Measurements from ENCODE around the gene NUBP2.

The NUBP2 gene

GRCh38 chr16:1770328-1771187 is 12.2 kb upstream of the NUBP2 start:
- H3K36me3 ChIP-seq (ENCODE audit: control insufficient read depth, insufficient read depth, low read length), result peaks cover 30% of the 10 kb centered on the region

GRCh38 chr16:1771188-1771863 is 11.4 kb upstream of the NUBP2 start, which contains the start of gene NME3:
TSS of gene NME3 (minus strand) at chr16:1771543. CDS start at chr16:1771534, 9 bp downstream.
- peaks cover 29% of the 10 kb centered on the region for H3K36me3 ChIP-seq (ENCODE audit: control insufficient read depth, insufficient read depth, low read length)
- H3K9ac ChIP-seq (ENCODE audit: low read length), result peak within 1 kb of the TSS; percentile 40
- H3K4me1 ChIP-seq (ENCODE audit: control insufficient read depth, insufficient read depth, low read length), result peaks cover 12% of the 10 kb centered on the region
- peak within 1 kb of the TSS; percentile 92 for H3K4me3 ChIP-seq (ENCODE audit: low read length)
- no peaks in the 10 kb centered on the region for H3K27me3 ChIP-seq (ENCODE audit: control insufficient read depth, insufficient read depth, low read length)
- H3K27ac ChIP-seq (ENCODE audit: low read depth, low read length), result peak within 1 kb of the TSS; percentile 85

More at GRCh38 chr16:1770328-1771187, 12.2 kb upstream of the NUBP2 start:
- H3K27ac ChIP-seq (ENCODE audit: low read depth, low read length), result peak overlapping the region; percentile 75
- peak overlapping the region; percentile 25 for H3K9ac ChIP-seq (ENCODE audit: low read length)
- peaks cover 12% of the 10 kb centered on the region for H3K4me1 ChIP-seq (ENCODE audit: control insufficient read depth, insufficient read depth, low read length)
- no peaks in the 10 kb centered on the region for H3K27me3 ChIP-seq (ENCODE audit: control insufficient read depth, insufficient read depth, low read length)
- peak overlapping the region; percentile 92 for H3K4me3 ChIP-seq (ENCODE audit: low read length)

GRCh38 chr16:1771864-1772361 is 10.8 kb upstream of the NUBP2 start:
- H3K9ac ChIP-seq (ENCODE audit: low read length), result no peak overlapping the region
- peak overlapping the region; percentile 85 for H3K27ac ChIP-seq (ENCODE audit: low read depth, low read length)
- peak overlapping the region; percentile 92 for H3K4me3 ChIP-seq (ENCODE audit: low read length)
- H3K27me3 ChIP-seq (ENCODE audit: control insufficient read depth, insufficient read depth, low read length), result no peaks in the 10 kb centered on the region
- peaks cover 24% of the 10 kb centered on the region for H3K36me3 ChIP-seq (ENCODE audit: control insufficient read depth, insufficient read depth, low read length)
- peaks cover 12% of the 10 kb centered on the region for H3K4me1 ChIP-seq (ENCODE audit: control insufficient read depth, insufficient read depth, low read length)

- peak within 1 kb of the TSS; percentile 85 for H3K27ac ChIP-seq (ENCODE audit: low read depth, low read length)
- H3K9ac ChIP-seq (ENCODE audit: low read length), result peak within 1 kb of the TSS; percentile 35
- no peaks in the 10 kb centered on the region for H3K27me3 ChIP-seq (ENCODE audit: control insufficient read depth, insufficient read depth, low read length)
- H3K4me3 ChIP-seq (ENCODE audit: low read length), result peak within 1 kb of the TSS; percentile 92
- H3K4me1 ChIP-seq (ENCODE audit: control insufficient read depth, insufficient read depth, low read length), result peaks cover 12% of the 10 kb centered on the region
- H3K36me3 ChIP-seq (ENCODE audit: control insufficient read depth, insufficient read depth, low read length), result peaks cover 19% of the 10 kb centered on the region
Observed at GRCh38 chr16:1772362-1772907, 10.3 kb upstream of the NUBP2 start, which contains the start of gene EME2. TSS of gene EME2 (plus strand) at chr16:1772810. CDS start at chr16:1773228, 418 bp downstream.

- no peaks in the 10 kb centered on the region for H3K27me3 ChIP-seq (ENCODE audit: control insufficient read depth, insufficient read depth, low read length)
- peaks cover 12% of the 10 kb centered on the region for H3K4me1 ChIP-seq (ENCODE audit: control insufficient read depth, insufficient read depth, low read length)
- peak within 1 kb of the TSS; percentile 85 for H3K27ac ChIP-seq (ENCODE audit: low read depth, low read length)
- peak within 1 kb of the TSS; percentile 92 for H3K4me3 ChIP-seq (ENCODE audit: low read length)
- H3K36me3 ChIP-seq (ENCODE audit: control insufficient read depth, insufficient read depth, low read length), result peaks cover 18% of the 10 kb centered on the region
- peak within 1 kb of the TSS; percentile 35 for H3K9ac ChIP-seq (ENCODE audit: low read length)
Observed at GRCh38 chr16:1772908-1773702, 9.7 kb upstream of the NUBP2 start, which contains the start of gene MRPS34. TSS of gene MRPS34 (minus strand) at chr16:1773134. CDS start at chr16:1773119, 15 bp downstream.

- Histone ChIP-seq H3K27ac (ENCODE audit: low read depth, low read length) (peak overlapping the region; percentile 85), H3K36me3 (ENCODE audit: control insufficient read depth, insufficient read depth, low read length) (peaks cover 15% of the 10 kb centered on the region), H3K9ac (ENCODE audit: low read length) (peak overlapping the region; percentile 35), H3K4me3 (ENCODE audit: low read length) (peak overlapping the region; percentile 92), H3K4me1 (ENCODE audit: control insufficient read depth, insufficient read depth, low read length) (peaks cover 12% of the 10 kb centered on the region), H3K27me3 (ENCODE audit: control insufficient read depth, insufficient read depth, low read length) (no peaks in the 10 kb centered on the region)
Observed at GRCh38 chr16:1773703-1774447, 8.9 kb upstream of the NUBP2 start.

- H3K27me3 ChIP-seq (ENCODE audit: control insufficient read depth, insufficient read depth, low read length), result no peaks in the 10 kb centered on the region
- peak overlapping the region; percentile 92 for H3K4me3 ChIP-seq (ENCODE audit: low read length)
- no peak overlapping the region for H3K9ac ChIP-seq (ENCODE audit: low read length)
- peaks cover 12% of the 10 kb centered on the region for H3K4me1 ChIP-seq (ENCODE audit: control insufficient read depth, insufficient read depth, low read length)
- H3K27ac ChIP-seq (ENCODE audit: low read depth, low read length), result no peak overlapping the region
- peaks cover 15% of the 10 kb centered on the region for H3K36me3 ChIP-seq (ENCODE audit: control insufficient read depth, insufficient read depth, low read length)
Observed at GRCh38 chr16:1774448-1774780, 8.3 kb upstream of the NUBP2 start.

- no peak overlapping the region for H3K27ac ChIP-seq (ENCODE audit: low read depth, low read length)
- H3K36me3 ChIP-seq (ENCODE audit: control insufficient read depth, insufficient read depth, low read length), result peaks cover 15% of the 10 kb centered on the region
- no peak overlapping the region for H3K4me3 ChIP-seq (ENCODE audit: low read length)
- peaks cover 12% of the 10 kb centered on the region for H3K4me1 ChIP-seq (ENCODE audit: control insufficient read depth, insufficient read depth, low read length)
- no peak overlapping the region for H3K9ac ChIP-seq (ENCODE audit: low read length)
- H3K27me3 ChIP-seq (ENCODE audit: control insufficient read depth, insufficient read depth, low read length), result no peaks in the 10 kb centered on the region
Observed at GRCh38 chr16:1775006-1775845, 7.5 kb upstream of the NUBP2 start.

- H3K36me3 ChIP-seq (ENCODE audit: control insufficient read depth, insufficient read depth, low read length), result peaks cover 19% of the 10 kb centered on the region
- H3K27me3 ChIP-seq (ENCODE audit: control insufficient read depth, insufficient read depth, low read length), result no peaks in the 10 kb centered on the region
- H3K27ac ChIP-seq (ENCODE audit: low read depth, low read length), result no peak overlapping the region
- H3K9ac ChIP-seq (ENCODE audit: low read length), result no peak overlapping the region
- peaks cover 15% of the 10 kb centered on the region for H3K4me1 ChIP-seq (ENCODE audit: control insufficient read depth, insufficient read depth, low read length)
- H3K4me3 ChIP-seq (ENCODE audit: low read length), result no peak overlapping the region
Observed at GRCh38 chr16:1775846-1776671, 6.7 kb upstream of the NUBP2 start.

GRCh38 chr16:1776672-1776955 is 6.1 kb upstream of the NUBP2 start:
- Histone ChIP-seq H3K36me3 (ENCODE audit: control insufficient read depth, insufficient read depth, low read length) (peaks cover 21% of the 10 kb centered on the region), H3K27me3 (ENCODE audit: control insufficient read depth, insufficient read depth, low read length) (no peaks in the 10 kb centered on the region), H3K27ac (ENCODE audit: low read depth, low read length) (no peak overlapping the region), H3K4me3 (ENCODE audit: low read length) (no peak overlapping the region), H3K9ac (ENCODE audit: low read length) (no peak overlapping the region), H3K4me1 (ENCODE audit: control insufficient read depth, insufficient read depth, low read length) (peaks cover 19% of the 10 kb centered on the region)
